Measurements from ENCODE around the gene NUCKS1. TPM values are rescaled to one million over a fixed set of nuclear protein-coding genes. Genes with fewer than 3 reads are reported as not detected.

The NUCKS1 gene
- total and polyA plus RNA-seq, 2 of the 13 experiments (the other 11 are each of a cell fraction or from before 2014, with no cell fraction given), result 35.5 to 117 TPM

- TF ChIP-seq, protein P1, sequence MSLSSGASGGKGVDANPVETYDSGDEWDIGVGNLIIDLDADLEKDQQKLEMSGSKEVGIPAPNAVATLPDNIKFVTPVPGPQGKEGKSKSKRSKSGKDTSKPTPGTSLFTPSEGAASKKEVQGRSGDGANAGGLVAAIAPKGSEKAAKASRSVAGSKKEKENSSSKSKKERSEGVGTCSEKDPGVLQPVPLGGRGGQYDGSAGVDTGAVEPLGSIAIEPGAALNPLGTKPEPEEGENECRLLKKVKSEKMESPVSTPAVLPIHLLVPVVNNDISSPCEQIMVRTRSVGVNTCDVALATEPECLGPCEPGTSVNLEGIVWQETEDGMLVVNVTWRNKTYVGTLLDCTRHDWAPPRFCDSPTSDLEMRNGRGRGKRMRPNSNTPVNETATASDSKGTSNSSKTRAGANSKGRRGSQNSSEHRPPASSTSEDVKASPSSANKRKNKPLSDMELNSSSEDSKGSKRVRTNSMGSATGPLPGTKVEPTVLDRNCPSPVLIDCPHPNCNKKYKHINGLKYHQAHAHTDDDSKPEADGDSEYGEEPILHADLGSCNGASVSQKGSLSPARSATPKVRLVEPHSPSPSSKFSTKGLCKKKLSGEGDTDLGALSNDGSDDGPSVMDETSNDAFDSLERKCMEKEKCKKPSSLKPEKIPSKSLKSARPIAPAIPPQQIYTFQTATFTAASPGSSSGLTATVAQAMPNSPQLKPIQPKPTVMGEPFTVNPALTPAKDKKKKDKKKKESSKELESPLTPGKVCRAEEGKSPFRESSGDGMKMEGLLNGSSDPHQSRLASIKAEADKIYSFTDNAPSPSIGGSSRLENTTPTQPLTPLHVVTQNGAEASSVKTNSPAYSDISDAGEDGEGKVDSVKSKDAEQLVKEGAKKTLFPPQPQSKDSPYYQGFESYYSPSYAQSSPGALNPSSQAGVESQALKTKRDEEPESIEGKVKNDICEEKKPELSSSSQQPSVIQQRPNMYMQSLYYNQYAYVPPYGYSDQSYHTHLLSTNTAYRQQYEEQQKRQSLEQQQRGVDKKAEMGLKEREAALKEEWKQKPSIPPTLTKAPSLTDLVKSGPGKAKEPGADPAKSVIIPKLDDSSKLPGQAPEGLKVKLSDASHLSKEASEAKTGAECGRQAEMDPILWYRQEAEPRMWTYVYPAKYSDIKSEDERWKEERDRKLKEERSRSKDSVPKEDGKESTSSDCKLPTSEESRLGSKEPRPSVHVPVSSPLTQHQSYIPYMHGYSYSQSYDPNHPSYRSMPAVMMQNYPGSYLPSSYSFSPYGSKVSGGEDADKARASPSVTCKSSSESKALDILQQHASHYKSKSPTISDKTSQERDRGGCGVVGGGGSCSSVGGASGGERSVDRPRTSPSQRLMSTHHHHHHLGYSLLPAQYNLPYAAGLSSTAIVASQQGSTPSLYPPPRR (CRISPR knock-in tag; IDR thresholded peaks at IDR 0.05; ENCODE audit: borderline replicate concordance), result no peak
- TF ChIP-seq ZNF660 (CRISPR knock-in tag; IDR thresholded peaks at IDR 0.05; ENCODE audit: borderline replicate concordance, low read depth) (no peak), RARA (CRISPR knock-in tag; IDR thresholded peaks at IDR 0.05) (0 out of 2 replicates have a peak, but pooled peaks have one; percentile 12), PTBP1 (IDR thresholded peaks at IDR 0.05; ENCODE audit: low read depth, low read length, poor library complexity, severe bottlenecking) (no peak), GTF2F1 (IDR thresholded peaks at IDR 0.05; ENCODE audit: low read length) (no peak), ZNF362 (CRISPR knock-in tag; IDR thresholded peaks at IDR 0.05; ENCODE audit: borderline replicate concordance) (no peak), SCMH1 (CRISPR knock-in tag; IDR thresholded peaks at IDR 0.05; ENCODE audit: borderline replicate concordance) (no peak), THAP11 (CRISPR knock-in tag; IDR thresholded peaks at IDR 0.05) (peak; percentile 31; the same call in 1 of the 2 replicates), SALL1 (CRISPR knock-in tag; IDR thresholded peaks at IDR 0.05) (peak; percentile 47), ZNF776 (CRISPR knock-in tag; IDR thresholded peaks at IDR 0.05) (no peak), MLLT10 (CRISPR knock-in tag; IDR thresholded peaks at IDR 0.05) (no peak), ZNF383 (CRISPR knock-in tag; IDR thresholded peaks at IDR 0.05; ENCODE audit: borderline replicate concordance) (no peak), YEATS2 (CRISPR knock-in tag; IDR thresholded peaks at IDR 0.05; ENCODE audit: borderline replicate concordance) (no peak), ZBTB38 (CRISPR knock-in tag; IDR thresholded peaks at IDR 0.05) (no peak), SMARCC2 (IDR thresholded peaks at IDR 0.05) (no peak)
- TF ChIP-seq, protein P2, sequence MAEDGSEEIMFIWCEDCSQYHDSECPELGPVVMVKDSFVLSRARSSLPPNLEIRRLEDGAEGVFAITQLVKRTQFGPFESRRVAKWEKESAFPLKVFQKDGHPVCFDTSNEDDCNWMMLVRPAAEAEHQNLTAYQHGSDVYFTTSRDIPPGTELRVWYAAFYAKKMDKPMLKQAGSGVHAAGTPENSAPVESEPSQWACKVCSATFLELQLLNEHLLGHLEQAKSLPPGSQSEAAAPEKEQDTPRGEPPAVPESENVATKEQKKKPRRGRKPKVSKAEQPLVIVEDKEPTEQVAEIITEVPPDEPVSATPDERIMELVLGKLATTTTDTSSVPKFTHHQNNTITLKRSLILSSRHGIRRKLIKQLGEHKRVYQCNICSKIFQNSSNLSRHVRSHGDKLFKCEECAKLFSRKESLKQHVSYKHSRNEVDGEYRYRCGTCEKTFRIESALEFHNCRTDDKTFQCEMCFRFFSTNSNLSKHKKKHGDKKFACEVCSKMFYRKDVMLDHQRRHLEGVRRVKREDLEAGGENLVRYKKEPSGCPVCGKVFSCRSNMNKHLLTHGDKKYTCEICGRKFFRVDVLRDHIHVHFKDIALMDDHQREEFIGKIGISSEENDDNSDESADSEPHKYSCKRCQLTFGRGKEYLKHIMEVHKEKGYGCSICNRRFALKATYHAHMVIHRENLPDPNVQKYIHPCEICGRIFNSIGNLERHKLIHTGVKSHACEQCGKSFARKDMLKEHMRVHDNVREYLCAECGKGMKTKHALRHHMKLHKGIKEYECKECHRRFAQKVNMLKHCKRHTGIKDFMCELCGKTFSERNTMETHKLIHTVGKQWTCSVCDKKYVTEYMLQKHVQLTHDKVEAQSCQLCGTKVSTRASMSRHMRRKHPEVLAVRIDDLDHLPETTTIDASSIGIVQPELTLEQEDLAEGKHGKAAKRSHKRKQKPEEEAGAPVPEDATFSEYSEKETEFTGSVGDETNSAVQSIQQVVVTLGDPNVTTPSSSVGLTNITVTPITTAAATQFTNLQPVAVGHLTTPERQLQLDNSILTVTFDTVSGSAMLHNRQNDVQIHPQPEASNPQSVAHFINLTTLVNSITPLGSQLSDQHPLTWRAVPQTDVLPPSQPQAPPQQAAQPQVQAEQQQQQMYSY (CRISPR knock-in tag; IDR thresholded peaks at IDR 0.05), result no peak
- TF ChIP-seq, protein P3, sequence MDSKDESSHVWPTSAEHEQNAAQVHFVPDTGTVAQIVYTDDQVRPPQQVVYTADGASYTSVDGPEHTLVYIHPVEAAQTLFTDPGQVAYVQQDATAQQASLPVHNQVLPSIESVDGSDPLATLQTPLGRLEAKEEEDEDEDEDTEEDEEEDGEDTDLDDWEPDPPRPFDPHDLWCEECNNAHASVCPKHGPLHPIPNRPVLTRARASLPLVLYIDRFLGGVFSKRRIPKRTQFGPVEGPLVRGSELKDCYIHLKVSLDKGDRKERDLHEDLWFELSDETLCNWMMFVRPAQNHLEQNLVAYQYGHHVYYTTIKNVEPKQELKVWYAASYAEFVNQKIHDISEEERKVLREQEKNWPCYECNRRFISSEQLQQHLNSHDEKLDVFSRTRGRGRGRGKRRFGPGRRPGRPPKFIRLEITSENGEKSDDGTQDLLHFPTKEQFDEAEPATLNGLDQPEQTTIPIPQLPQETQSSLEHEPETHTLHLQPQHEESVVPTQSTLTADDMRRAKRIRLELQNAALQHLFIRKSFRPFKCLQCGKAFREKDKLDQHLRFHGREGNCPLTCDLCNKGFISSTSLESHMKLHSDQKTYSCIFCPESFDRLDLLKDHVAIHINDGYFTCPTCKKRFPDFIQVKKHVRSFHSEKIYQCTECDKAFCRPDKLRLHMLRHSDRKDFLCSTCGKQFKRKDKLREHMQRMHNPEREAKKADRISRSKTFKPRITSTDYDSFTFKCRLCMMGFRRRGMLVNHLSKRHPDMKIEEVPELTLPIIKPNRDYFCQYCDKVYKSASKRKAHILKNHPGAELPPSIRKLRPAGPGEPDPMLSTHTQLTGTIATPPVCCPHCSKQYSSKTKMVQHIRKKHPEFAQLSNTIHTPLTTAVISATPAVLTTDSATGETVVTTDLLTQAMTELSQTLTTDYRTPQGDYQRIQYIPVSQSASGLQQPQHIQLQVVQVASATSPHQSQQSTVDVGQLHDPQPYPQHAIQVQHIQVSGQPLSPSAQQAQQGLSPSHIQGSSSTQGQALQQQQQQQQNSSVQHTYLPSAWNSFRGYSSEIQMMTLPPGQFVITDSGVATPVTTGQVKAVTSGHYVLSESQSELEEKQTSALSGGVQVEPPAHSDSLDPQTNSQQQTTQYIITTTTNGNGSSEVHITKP (CRISPR knock-in tag; IDR thresholded peaks at IDR 0.05; ENCODE audit: low read depth), result no peak
Observed at GRCh38 chr1:205726619-205727125, 23.3 kb downstream of the NUCKS1 start (continued).

All from HepG2 (cell line).